Astrocyte of the cerebellum (primary cell): ENCODE data around the gene TMX2.
"Not testable (repeated sequence)": the region's sequence is repeated elsewhere in the genome, so short reads cannot be mapped to it uniquely, and the experiment has no call there.

Experiments used
- DNase-seq: peaks from one replicate; pipeline ENCODE4 v3.0.0-alpha.2; 2011; ENCODE audit warnings: low read depth
- H3K4me3 ChIP-seq: 2 replicates; pipeline ENCODE4 v1.5.1; 2011; ENCODE audit warnings: mild to moderate bottlenecking, low read depth, low read length, moderate library complexity
- CTCF ChIP-seq: IDR thresholded peaks from 2 replicates; pipeline ENCODE4 v1.5.1; 2012; ENCODE audit warnings: low read length, low read depth, moderate library complexity, mild to moderate bottlenecking; ENCODE audit errors: missing control alignments
- in situ Hi-C: cut with HindIII; loops from 2 replicates; pipeline ENCODE4 v1.10.0; 2017; ENCODE audit warnings: low sequenced_read_pairs

Gene TMX2

GRCh38 chr11:57711414-57712255 is 758 bp upstream of the TMX2 start, which contains the start of gene MED19:
Gene MED19 (minus strand): TSS chr11:57712215. CDS start chr11:57712179, 36 bp downstream.
- TF ChIP-seq CTCF = no peak
- peak within 1 kb of the TSS; percentile 100 for H3K4me3 ChIP-seq
- DNase-seq = peak; percentile 46
- in situ Hi-C loops = loop anchor here (5.0 kb wide), 1 partner anchor 101 kb away; no protein-coding TSS in a partner anchor

GRCh38 chr11:57713835-57714234 is 1.4 kb downstream of the TMX2 start:
- DNase-seq = no peak
- peak overlapping the region; percentile 100 for H3K4me3 ChIP-seq
- no peak for TF ChIP-seq CTCF
- in situ Hi-C loops = loop anchor here (5.0 kb wide), 1 partner anchor 98 kb away; no protein-coding TSS in a partner anchor

- H3K4me3 ChIP-seq, DNase-seq, in situ Hi-C loops: not testable (repeated sequence)
Observed at GRCh38 chr11:57716726-57717125, 4.3 kb downstream of the TMX2 start.

- no peak for DNase-seq
Observed at GRCh38 chr11:57727185-57727584, 14.8 kb downstream of the TMX2 start.

GRCh38 chr11:57728829-57729228 is 16.4 kb downstream of the TMX2 start:
- H3K4me3 ChIP-seq = no peak overlapping the region
- TF ChIP-seq CTCF = no peak
- DNase-seq = no peak
- in situ Hi-C loops = no loop called here

More at GRCh38 chr11:57727185-57727584, 14.8 kb downstream of the TMX2 start:
- no peak overlapping the region for H3K4me3 ChIP-seq
- in situ Hi-C loops = no loop called here
- no peak for TF ChIP-seq CTCF

- no peak for DNase-seq
- no peak overlapping the region for H3K4me3 ChIP-seq
- in situ Hi-C loops = no loop called here
- TF ChIP-seq CTCF = no peak
Observed at GRCh38 chr11:57729479-57729878, 17.1 kb downstream of the TMX2 start.

- H3K4me3 ChIP-seq = no peak overlapping the region
- no peak for TF ChIP-seq CTCF
- DNase-seq = no peak
- in situ Hi-C loops = no loop called here
Observed at GRCh38 chr11:57732661-57733060, 20.3 kb downstream of the TMX2 start.
